ENCODE results near the gene CETN3. TPM values are rescaled to one million over a fixed set of nuclear protein-coding genes. Genes with fewer than 3 reads are reported as not detected.

The CETN3 gene
- total RNA-seq, 1 experiment from 2014 or later: 38.6 TPM

Other genes with a start within 250 kb of the CETN3 start
- 2.3 and 4.1 TPM in 2 replicates for gene MBLAC2, start 65.0 kb upstream of the CETN3 start, total RNA-seq (2014; rRNA removed; shearing (Covaris generic))
- 20.7 and 32.6 TPM in 2 replicates for gene POLR3G, start 65.1 kb upstream of the CETN3 start, total RNA-seq (2014; rRNA removed; shearing (Covaris generic))
- gene LYSMD3, start 119.8 kb upstream of the CETN3 start, total RNA-seq (2014; rRNA removed; shearing (Covaris generic)): 10.8 and 16.1 TPM in 2 replicates
- gene ADGRV1, start 149.0 kb upstream of the CETN3 start, total RNA-seq (2014; rRNA removed; shearing (Covaris generic)): 10.6 and 15.4 TPM in 2 replicates